NCI-H2196 treated with DMSO at 0.1 percent for 48 hours (cell line): ENCODE results near the gene ZNF358.

ENCODE experiments used
- DNase-seq: peaks from one replicate; lab custom pipeline; 2025; ENCODE audit not compliant: unreplicated experiment; lab: John Stamatoyannopoulos, UW

The ZNF358 gene

DNA sequence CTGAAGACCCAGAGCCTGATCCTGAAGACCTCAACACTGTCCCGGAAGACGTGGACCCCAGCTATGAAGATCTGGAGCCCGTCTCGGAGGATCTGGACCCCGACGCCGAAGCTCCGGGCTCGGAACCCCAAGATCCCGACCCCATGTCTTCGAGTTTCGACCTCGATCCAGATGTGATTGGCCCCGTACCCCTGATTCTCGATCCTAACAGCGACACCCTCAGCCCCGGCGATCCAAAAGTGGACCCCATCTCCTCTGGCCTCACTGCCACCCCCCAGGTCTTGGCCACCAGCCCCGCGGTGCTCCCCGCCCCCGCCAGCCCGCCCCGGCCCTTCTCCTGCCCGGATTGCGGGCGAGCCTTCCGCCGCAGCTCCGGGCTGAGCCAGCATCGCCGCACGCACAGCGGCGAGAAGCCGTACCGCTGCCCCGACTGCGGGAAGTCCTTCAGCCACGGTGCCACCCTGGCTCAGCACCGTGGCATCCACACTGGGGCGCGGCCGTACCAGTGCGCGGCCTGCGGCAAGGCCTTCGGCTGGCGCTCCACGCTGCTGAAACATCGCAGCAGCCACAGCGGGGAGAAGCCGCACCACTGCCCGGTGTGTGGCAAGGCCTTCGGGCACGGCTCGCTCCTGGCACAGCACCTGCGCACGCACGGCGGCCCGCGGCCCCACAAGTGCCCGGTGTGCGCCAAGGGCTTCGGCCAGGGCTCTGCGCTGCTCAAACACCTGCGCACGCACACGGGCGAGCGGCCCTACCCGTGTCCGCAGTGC, 3.6 kb downstream of the ZNF358 start:
- no peak for DNase-seq

DNA sequence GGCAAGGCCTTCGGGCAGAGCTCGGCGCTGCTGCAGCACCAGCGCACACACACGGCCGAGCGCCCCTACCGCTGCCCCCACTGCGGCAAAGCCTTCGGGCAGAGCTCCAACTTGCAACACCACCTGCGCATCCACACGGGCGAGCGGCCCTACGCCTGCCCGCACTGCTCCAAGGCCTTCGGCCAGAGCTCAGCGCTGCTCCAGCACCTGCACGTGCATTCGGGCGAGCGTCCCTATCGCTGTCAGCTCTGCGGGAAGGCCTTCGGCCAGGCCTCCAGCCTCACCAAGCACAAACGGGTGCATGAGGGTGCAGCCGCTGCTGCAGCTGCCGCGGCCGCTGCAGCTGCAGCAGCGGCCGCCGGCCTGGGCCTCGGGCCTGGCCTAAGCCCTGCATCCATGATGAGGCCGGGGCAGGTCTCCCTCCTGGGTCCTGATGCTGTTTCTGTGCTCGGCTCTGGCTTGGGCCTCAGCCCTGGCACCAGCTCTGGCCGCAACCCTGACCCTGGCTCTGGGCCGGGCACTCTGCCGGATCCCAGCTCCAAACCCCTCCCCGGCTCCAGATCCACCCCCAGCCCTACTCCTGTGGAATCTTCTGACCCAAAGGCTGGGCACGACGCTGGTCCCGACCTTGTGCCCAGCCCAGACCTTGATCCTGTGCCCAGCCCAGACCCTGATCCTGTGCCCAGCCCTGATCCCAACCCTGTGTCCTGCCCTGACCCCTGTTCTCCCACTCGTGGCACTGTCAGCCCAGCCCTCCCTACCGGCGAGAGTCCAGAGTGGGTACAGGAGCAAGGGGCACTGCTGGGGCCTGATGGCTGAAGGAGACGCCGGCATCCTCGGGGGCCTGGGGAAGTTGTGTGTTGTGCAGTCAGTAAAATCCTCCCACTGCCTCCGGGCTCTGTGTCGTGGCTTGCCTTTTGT, 4.5 kb downstream of the ZNF358 start:
- DNase-seq, result no peak

DNA sequence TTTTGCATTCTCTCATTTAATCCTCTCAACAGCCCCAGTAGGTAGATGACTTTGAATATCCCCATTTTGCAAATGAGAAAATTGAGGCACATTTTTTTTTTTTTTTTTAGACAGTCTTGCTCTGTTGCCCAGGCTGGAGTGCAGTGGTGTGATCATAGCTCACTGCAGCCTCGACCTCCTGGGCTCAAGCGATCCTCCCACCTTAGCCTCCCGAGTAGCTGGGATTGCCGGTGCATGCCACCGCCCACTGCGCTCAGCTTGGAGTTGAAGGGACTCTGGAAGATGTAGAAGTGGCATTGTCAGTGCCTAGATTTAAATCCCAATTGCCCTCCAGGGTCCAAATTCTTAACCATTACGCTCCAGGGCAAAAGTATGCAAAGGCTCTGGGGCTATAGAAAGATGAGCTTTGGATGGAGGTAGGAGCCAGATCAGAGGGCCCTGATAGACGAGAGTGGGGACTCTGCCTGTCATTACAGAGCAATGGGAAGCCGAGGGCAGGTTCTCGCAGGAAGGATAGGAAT, 5.7 kb downstream of the ZNF358 start:
- no peak for DNase-seq

DNA sequence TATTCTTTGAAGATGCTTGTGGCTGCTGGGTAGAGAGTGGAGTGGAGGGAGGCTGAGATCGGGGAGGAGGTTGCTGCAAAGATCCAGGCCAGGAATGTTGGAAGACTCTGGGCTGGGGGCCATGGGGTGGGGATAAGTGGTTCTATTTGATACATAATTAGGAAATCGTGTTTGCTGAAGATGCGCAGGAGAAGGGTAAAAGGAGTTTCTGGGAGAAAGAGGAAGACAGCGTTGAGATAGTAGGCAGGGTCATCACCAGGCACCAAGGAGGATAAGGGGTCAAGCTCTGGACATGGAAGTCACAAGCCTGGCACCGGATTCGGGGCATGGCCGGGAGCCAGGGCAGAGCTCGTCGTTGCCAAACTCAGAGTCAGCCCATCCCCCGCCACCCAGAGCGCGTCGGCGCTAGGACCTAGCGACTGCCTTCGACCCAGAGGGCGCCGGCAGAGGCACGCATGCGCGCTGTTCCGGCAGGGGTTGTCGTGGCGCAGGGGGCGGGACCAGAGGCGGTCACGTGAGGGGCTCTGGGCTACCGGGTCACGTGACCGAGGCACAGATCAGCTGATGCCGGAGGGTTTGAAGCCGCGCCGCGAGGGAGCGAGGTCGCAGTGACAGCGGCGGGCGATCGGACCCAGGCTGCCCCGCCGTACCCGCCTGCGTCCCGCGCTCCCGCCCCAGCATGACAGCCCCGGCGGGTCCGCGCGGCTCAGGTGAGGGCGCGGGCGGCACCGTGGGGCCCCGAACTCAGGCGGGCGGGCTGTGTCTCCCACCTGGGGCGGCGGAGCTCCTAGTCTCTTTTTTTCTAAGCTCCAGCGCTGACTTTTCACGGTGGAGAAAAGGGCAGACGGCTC, 6.4 kb downstream of the ZNF358 start, which contains the start of gene MCOLN1:
MCOLN1 (plus strand) TSS at position 553 of the 851 bp plus-strand sequence; CDS start at position 680, 127 bp downstream.
- peak; percentile 99 for DNase-seq

DNA sequence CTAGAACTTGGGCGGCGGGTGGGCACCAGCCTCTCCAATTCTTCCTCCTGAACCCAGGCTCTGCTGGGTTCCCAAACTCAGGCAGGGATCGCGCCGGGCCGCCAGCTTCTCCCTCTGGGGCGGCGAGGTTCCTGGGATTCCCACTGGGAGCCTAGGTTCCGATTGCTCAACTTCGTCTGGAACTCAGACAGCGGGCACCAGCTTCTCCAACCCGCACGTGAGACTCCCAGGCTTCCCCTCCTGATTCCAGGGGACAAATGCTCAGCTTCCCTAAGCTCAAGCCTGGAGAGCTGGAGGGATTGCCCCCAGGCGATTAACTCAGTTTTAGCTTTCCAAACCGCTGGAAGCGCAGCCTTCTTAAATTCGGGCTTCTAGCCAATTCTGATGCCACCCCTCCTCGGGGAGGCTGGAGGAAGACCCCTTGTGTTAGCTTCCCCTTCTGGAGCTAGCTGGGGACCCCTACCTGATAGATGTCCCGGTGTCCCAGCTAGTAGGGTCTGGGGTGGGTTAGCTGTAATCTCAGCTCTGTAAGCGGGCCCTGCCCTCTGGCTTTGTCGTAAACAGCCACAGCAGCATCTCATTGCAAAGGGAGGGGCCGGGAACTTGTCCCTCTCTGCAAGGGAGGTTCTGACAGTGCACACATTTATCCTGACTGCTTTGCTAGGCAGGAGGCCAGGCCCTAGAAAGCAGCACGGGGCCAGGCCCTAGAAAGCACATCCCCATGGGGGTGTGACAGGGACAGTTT, 7.2 kb downstream of the ZNF358 start:
- DNase-seq, result no peak

DNA sequence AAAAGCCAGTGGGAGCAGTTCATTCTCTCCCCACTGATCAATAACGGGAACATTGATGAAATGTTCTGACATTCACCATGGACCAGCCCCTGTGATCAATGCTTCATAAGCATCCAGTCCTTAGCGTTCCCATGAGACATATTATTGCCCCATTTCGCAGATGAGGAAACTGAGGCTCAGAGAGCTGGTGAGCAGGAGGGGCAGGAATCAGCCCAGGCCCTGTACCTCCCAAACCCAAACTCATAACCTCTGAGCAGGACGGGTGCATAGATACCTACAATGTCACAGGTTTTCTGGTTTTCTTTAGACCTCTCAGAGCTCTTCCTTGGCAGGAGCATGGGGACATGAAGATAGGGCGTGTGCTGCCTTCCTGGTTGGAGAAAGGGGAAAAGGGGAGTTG, 8.6 kb downstream of the ZNF358 start:
- no peak for DNase-seq

DNA sequence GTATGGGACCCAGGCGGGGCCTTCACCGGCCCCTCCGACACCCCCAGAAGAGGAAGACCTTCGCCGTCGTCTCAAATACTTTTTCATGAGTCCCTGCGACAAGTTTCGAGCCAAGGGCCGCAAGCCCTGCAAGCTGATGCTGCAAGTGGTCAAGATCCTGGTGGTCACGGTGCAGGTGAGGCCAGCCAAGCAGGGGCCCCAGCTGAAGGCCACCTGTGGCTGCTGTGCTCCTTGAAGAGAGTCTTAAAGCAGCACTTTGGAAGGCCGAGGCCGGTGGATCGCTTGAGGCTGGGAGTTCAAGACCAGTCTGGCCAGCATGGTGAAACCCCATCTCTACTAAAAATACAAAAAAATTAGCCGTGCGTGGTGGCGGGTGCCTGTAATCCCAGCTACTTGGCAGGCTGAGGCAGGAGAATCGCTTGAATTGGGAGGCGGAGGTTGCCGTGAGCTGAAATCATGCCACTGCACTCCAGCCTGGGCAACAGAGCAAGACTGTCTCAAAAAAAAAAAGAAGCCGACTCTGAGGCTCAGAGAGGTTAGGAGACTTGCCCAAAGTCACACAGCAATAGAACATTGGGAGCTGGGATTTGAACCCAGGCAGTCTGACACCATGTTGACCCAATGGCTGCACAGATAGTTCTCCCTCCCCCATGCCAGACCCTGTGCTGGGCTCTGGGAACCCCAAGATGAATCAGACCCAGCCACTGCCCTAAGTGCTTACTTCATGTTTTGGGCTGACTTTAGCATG, 9.3 kb downstream of the ZNF358 start:
- no peak for DNase-seq

DNA sequence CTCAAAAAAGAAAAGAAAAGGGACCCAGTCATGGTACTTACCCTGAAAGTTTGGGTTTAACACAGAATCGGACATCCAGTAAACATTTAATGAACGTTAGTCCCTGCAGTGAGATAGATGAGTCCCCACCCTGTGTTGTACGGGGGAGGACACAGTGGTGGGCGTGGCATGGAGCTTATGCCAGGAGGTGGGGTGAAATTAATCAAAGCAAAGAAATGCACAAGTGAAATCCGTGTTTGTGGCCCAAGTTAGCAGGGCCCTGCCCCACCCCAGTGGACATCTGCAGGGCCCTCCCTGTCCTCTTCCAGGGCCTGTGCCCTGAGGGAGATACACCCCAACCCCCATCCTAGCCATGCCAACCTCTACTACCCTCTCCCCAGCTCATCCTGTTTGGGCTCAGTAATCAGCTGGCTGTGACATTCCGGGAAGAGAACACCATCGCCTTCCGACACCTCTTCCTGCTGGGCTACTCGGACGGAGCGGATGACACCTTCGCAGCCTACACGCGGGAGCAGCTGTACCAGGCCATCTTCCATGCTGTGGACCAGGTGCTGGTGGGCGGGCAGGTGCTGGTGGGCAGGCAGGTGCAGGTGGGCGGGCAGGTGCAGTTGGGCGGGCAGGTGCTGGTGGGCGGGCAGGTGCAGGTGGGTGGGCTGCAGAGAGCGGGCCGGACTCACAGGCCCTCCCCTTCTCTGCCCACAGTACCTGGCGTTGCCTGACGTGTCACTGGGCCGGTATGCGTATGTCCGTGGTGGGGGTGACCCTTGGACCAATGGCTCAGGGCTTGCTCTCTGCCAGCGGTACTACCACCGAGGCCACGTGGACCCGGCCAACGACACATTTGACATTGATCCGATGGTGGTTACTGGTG, 10.4 kb downstream of the ZNF358 start:
- no peak for DNase-seq

DNA sequence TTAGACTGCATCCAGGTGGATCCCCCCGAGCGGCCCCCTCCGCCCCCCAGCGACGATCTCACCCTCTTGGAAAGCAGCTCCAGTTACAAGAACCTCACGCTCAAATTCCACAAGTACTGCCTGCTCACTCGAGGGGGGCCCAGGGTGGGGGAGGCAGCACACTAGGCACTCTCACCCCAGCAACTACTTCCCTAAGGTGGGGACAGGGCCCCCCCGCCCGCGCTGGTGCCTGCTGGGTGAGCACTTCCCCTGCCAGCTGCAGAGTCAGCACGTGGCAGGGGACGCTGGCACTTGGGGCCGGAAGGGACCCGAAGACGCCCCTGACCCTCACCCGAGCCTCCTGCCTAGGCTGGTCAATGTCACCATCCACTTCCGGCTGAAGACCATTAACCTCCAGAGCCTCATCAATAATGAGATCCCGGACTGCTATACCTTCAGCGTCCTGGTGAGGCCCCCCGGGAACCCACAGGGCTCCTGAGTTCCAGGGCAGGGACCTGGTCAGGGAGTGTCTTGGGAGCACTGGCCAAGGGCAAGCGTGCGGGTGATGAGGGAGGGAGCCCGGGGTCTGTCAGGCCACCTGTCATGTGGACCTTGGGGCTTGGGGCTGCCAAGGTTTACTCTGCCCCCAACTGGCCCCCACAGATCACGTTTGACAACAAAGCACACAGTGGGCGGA, 11.8 kb downstream of the ZNF358 start:
- DNase-seq, result no peak

DNA sequence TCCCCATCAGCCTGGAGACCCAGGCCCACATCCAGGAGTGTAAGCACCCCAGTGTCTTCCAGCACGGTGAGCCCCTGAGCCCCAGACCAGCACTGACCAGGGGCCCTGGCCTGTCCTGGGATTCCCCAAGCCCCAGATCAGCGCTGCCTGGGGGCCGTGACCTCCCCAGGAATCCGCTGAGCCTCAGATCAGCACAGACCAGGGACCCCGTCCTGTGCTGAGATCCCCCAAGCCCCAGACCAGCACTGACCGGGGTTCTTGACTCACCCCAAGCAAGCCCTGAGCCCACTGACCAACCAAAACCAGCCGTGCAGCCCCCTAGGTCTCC, 12.3 kb downstream of the ZNF358 start:
- no peak for DNase-seq

DNA sequence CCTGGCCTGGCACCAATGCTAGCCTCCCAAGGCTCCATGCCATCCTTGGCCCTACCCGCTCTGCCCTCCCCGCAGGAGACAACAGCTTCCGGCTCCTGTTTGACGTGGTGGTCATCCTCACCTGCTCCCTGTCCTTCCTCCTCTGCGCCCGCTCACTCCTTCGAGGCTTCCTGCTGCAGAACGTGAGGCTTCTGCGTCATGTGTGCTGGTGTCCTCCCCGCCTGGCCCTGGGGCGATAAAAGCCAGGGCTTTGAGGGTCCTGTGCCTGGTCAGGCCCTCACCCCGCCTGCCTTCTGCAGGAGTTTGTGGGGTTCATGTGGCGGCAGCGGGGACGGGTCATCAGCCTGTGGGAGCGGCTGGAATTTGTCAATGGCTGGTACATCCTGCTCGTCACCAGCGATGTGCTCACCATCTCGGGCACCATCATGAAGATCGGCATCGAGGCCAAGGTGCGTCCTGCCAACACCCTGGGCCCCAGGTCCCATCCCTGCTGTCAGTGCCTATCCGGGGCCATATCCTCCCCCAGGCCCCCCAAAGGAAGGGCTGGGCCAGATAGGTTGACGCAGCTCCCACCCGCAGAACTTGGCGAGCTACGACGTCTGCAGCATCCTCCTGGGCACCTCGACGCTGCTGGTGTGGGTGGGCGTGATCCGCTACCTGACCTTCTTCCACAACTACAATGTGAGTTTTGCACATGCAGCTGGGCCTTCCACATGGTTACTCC, 12.8 kb downstream of the ZNF358 start:
- DNase-seq, result no peak

DNA sequence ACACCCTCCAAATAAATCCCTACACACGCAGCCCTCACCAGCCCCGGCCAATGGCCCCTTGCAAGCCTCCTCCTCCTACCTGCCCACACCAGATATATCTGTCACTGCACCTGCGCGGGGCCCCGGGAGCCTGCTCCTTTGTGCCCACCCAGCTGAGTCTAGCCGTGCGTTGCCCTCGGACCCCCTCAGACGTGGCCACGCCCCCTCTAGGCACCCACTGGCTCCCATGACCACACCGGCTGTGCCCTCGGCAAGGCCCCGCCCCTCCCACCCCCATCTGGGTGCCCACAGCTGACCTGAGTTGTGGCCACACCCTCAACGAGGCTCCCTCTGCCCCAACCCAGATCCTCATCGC, 13.3 kb downstream of the ZNF358 start:
- no peak for DNase-seq

DNA sequence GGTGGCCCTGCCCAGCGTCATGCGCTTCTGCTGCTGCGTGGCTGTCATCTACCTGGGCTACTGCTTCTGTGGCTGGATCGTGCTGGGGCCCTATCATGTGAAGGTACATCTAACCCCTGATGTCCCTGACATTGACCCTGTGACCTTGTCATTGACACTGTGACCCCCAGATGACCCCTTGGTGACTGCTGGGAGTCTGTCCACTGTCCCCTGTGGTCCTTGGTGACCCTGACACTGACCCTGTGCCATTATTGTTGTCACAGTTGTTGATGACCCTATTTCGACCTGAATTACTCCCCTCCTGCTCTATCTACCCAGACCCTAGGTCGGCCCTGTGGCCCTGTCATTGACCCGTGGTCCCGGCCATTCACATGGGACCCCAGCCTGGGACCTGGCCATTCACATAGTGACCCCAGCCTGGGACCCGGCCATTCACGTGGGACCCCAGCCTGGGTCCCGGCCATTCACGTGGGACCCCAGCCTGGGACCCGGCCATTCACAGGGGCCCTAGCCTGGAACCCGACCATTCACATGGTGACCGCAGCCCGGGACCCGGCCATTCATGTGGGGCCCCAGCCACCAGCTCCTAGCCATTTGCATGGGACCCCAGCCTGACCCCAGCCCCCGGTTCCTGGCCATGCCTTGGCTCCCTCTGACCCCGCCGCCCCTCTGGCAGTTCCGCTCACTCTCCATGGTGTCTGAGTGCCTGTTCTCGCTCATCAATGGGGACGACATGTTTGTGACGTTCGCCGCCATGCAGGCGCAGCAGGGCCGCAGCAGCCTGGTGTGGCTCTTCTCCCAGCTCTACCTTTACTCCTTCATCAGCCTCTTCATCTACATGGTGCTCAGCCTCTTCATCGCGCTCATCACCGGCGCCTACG, 13.9 kb downstream of the ZNF358 start:
- DNase-seq, result no peak

DNA sequence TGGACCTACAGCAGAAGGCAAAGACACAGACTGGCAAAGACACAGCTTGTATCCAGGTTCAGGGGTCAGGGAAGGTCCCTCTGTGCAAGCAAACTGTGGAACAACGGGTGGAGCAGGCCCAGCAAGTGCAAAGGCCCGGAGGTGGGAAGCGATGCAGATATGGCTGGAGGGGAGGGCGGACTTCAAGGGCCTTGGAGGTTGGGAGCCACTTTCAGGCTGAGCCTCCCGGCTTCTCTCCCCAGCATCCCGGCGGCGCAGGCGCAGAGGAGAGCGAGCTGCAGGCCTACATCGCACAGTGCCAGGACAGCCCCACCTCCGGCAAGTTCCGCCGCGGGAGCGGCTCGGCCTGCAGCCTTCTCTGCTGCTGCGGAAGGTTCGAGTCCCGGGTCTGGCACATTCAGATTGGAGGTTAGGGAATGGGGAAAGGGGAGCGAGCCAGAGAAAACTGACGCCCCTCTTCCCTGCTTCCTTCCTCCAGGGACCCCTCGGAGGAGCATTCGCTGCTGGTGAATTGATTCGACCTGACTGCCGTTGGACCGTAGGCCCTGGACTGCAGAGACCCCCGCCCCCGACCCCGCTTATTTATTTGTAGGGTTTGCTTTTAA, 17.5 kb downstream of the ZNF358 start:
- no peak for DNase-seq

DNA sequence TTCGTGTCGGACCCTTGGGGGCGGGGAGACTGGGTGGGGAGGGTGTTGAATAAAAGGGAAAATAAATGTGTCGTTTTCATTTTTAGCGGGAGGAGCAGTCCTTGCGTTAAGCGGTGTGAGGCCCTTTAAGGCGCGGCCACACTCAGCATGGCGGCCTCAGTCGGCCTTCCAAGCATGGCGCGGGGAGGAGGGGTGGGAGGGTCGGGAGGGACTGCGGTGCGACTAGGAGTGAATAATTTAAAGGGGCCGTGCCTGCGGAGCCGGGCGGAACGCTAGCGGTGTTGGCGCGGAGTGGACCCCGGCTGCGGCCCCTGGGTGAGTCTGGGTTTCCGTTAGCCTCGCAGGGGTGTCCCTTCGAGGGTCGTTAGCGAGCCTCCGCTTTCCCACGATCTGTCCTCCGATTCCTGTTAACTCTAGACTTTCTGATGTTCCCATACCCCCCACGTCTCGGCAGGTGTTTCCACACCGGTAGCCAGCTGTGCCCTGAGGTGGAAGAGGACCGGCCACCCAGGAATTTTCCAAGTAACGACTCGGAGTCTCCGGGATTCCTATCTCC, 18.1 kb downstream of the ZNF358 start:
- peak; percentile 67 for DNase-seq

DNA sequence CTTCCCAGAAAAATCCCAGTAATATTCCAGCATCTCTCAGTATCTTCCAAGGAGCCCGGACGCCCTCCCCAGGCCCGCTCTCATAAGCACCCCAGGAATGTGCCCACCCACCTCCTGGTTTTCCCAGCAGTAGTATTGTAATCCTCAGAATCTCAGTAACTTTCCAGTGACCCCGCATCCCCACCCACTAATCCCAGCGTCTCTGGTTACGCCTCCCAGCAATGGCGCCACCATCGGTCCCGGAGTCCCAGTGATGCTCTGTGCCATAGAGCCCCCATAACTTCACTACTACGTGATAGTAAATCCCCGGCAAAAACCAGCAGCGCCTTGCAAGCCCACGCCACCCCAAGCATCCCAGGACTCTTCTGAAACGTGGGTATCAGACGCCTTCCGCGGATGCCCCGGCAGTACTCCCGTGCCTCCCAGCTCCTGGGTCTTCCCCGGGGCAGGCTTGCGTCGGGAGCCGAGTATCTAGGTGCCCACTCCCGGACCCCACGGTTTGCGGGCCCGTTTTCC, 18.7 kb downstream of the ZNF358 start:
- DNase-seq, result no peak
